ENCODE results near the gene OR6C2. TPM values are rescaled to one million over a fixed set of nuclear protein-coding genes. Genes with fewer than 3 reads are reported as not detected.
A peak's percentile ranks its signal among the peaks of the same experiment; 100 is the strongest.
"Not testable (repeated sequence)": the region's sequence is repeated elsewhere in the genome, so short reads cannot be mapped to it uniquely, and the experiment has no call there.

Gene OR6C2
- not detected for polyA plus RNA-seq

DNA sequence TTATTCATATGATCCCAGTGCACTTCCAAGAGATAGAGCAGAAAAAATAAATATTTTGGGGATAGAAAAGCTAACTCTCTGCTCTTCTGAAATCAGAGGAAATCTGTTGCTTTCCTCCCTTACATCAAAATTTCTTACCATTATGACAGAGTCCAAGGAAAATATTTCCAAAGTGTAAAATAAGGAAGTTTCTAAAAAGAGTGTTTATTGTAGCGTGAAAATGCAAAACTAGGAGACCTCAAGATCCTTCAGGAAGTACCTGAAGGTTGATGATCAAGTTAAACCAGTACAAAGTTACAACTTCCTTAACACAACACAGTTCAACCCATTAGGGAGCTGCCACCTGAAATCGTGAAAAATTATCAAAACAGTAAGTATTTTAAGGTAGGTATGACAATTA, at the start of gene OR6C2:
TSS of gene OR6C2 (plus strand) at position 301 of the 400 bp plus-strand sequence. CDS start 8,138 bp downstream, outside the sequence.
- Mint-ChIP-seq H3K4me3 (no peak within 1 kb of the TSS), H3K9me3 (peaks cover 3 to 24% (median 4%) of the 10 kb centered on the region in 3 donors), H3K36me3 (no peaks in the 10 kb centered on the region), H3K27ac (no peak within 1 kb of the TSS), H3K27me3 (no peaks in the 10 kb centered on the region), H3K4me1 (no peaks in the 10 kb centered on the region)

DNA sequence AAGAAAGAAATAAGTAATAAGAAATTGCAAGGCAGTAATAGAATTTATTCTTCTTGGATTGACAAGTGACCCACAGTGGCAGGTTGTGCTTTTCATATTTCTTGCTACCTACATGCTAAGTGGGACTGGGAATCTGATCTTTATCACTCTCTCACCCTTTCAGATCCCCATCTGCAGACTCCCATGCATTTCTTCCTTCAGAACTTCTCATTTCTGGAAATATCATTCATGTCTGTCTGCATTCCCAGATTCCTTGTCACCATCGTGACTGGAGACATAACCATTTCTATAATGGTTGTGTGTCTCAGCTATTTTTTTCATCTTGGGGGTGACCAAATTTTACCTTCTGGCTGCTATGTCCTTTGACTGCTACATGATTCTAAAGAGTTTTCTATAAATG, 47.5 kb upstream of the OR6C2 start:
- H3K36me3 Mint-ChIP-seq = no peaks in the 10 kb centered on the region
- no peaks in the 10 kb centered on the region for H3K4me1 Mint-ChIP-seq
- peaks cover 1% of the 10 kb centered on the region for H3K27me3 Mint-ChIP-seq
- H3K9me3 Mint-ChIP-seq = no peaks in the 10 kb centered on the region
- no peak overlapping the region for H3K27ac Mint-ChIP-seq
- H3K4me3 Mint-ChIP-seq = no peak overlapping the region

DNA sequence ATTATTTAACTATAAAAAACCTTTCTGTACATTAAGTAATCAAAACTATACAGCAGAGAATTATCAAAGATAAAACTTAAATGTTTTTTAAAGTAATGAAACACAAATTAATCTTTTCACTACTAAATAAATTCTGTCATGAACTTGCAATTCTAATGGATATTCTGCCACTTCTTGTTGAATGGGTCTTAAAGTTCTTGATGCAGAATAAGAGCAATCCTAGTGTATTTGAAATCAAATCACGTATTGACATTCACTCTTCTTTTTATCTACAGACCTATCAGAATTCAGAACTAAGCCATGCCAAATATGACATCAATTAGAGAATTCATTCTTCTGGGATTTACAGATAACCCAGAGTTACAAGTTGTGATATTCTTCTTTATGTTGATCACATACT, 43.6 kb upstream of the OR6C2 start, which contains the start of gene OR6C65:
TSS of gene OR6C65 (plus strand) at position 301 of the 400 bp plus-strand sequence. CDS start at position 301, 0 bp downstream.
- H3K4me1 Mint-ChIP-seq = no peaks in the 10 kb centered on the region
- H3K27ac Mint-ChIP-seq = peak within 1 kb of the TSS in 1 of 3 donors; percentile 77
- H3K36me3 Mint-ChIP-seq = no peaks in the 10 kb centered on the region
- H3K27me3 Mint-ChIP-seq = peaks cover 1% of the 10 kb centered on the region
- H3K4me3 Mint-ChIP-seq = no peak within 1 kb of the TSS
- H3K9me3 Mint-ChIP-seq = peaks cover 0 to 2% (median 2%) of the 10 kb centered on the region in 3 donors

DNA sequence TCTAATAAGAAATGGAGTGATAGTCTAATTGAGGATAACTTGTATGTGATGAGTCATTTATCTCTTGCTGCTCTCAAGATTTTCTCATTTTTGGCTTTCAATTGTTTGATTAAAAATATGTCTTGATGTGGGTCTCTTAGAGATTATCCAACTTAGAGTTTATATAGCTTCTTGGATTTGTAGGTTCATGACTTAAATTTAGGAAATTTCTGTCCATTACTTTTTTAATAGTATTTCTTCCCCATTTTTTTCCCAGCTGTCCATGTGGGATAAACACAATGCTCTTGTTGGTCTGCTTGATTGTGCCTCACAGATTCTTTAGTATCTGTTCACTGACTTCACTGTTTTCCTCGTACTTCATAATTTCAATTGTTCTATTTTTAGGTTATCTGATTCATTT, 36.0 kb upstream of the OR6C2 start:
- Mint-ChIP-seq H3K27ac (no peak overlapping the region), H3K9me3 (peaks cover 0 to 7% (median 4%) of the 10 kb centered on the region in 3 donors), H3K36me3 (peaks cover 1% of the 10 kb centered on the region), H3K4me3 (no peak overlapping the region), H3K27me3 (peaks cover 2% of the 10 kb centered on the region), H3K4me1 (no peaks in the 10 kb centered on the region)

DNA sequence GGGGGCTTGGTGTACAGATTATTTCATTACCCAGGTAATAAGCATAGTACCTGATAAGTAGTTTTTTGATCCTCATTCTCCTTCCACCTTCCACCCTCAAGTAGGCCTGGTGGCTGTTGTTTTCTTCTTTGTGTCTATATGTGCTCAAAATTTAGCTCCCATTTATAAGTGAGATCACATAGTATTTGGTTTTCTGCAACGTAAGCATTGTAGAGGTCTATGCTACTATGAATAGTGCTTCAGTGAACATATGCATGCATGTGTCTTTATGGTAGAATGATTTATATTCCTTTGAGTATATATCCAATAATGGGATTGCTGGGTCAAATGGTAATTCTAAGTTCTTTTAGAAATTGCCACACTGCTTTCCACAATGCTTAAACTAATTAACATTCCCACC, 34.7 kb upstream of the OR6C2 start:
- not testable (repeated sequence) for H3K4me3 Mint-ChIP-seq, H3K4me1 Mint-ChIP-seq, H3K27me3 Mint-ChIP-seq, H3K27ac Mint-ChIP-seq, H3K36me3 Mint-ChIP-seq, H3K9me3 Mint-ChIP-seq

DNA sequence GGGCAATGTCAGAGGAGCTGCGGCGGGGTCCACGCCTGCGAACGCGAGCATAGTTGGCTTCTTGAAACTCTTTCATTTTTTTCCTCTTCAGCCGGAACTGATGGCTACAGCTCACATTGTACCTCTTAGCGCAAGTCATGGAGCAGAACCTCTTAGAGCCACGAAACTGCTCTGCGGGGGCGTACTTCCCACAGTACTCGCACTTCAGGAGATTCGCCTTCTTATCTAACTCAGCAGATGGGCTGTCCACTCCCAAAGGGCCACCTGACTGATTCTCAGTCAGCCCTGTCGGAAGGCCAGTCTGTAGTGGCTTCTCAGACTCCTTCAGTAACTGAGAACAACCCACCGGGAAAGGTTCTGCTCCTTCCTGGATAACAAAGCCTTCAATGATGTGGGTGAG, 31.7 kb upstream of the OR6C2 start:
- peaks cover 15% of the 10 kb centered on the region for H3K27me3 Mint-ChIP-seq
- H3K27ac Mint-ChIP-seq, H3K36me3 Mint-ChIP-seq, H3K4me3 Mint-ChIP-seq, H3K9me3 Mint-ChIP-seq, H3K4me1 Mint-ChIP-seq: not testable (repeated sequence)

DNA sequence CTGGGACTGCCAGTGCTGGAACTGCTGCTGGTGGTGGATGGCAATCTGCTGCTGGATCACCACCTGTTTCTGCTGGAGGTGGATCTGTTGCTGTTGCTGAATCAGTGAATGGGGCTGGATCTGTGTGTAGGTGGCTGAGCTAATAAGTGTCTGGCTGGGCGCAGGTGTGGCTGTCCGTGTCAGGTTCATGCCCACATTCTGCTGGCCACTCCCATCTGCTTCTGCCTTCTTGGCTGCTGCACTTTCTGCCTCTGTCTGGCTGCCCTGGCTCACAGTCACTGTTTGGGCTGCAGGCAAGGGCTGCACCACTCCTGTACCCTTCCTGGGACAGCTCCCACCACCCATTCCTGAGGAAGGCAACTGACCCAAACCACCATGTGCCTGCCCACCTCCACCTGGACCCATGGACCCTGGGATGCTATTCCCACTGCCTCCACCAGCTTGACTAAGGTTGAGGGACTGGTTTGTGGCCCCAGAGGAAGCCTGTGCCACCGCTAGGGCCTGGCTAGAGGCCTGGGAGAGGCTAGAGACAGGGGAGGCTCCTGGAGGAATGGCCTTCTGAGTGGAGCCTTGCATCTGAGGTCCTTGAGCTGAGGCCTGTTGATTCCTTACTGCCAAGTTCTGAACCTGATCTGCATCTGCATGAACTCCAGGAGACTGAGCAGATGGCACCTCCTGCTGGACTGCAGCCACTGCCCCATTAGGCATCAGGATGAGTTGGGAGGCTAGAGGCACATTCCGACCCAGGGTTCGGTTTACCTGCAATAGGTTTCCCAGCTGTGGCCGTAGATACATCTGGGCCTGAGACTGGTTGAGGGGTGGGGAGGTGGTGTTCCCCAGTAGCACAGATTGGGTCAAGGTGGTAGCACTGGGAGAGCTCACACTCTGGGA, 30.1 kb upstream of the OR6C2 start:
- H3K27me3 Mint-ChIP-seq = peaks cover 12% of the 10 kb centered on the region
- not testable (repeated sequence) for H3K27ac Mint-ChIP-seq, H3K36me3 Mint-ChIP-seq, H3K4me1 Mint-ChIP-seq, H3K4me3 Mint-ChIP-seq, H3K9me3 Mint-ChIP-seq

DNA sequence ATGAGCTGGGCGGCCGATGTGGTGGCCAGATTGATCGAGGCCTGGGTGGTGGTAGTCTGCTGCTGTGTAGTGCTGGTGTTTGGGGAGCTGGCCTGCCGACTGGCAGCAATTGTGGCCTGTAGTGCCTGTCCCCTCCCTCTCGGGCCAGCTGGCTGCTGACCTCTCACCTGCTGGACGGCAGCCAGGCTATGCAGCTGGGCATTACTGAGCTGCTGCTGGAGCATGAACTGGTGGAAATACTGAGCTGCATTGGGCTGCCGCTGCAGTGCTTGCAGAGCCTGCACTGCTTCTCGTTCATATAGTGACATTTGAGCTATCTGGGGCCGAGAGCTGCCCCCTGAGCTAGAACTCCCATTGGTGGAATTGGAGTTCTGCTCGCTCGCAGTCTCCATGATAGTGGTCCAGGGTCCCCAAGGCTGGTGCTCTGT, 29.5 kb upstream of the OR6C2 start:
- H3K36me3 Mint-ChIP-seq, H3K9me3 Mint-ChIP-seq, H3K27ac Mint-ChIP-seq, H3K4me1 Mint-ChIP-seq: not testable (repeated sequence)
- H3K27me3 Mint-ChIP-seq = peaks cover 12% of the 10 kb centered on the region
- H3K4me3 Mint-ChIP-seq = peak overlapping the region in 1 of 4 donors; percentile 50

DNA sequence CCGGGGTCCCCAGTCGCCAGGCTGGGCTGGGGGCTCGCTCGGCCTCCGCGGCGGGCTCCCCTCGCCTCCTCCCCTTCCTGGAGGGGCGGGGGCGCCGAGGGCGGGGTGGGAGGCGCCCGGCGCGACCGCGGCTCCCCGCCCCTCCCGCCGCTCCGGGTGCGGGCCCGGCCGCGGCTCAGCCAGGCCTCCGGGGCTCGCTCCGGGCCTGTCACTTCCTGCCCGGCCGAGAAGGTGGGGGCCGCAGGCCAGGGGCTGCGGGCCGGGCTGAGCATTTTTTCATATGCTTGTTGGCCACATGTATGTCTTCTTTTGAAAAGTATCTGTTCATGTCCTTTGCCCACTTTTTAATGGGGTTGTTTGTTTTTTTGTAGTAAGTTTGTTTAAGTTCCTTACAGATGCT, 29.0 kb upstream of the OR6C2 start:
- not testable (repeated sequence) for H3K9me3 Mint-ChIP-seq, H3K4me1 Mint-ChIP-seq, H3K36me3 Mint-ChIP-seq, H3K27ac Mint-ChIP-seq
- Mint-ChIP-seq H3K4me3 (peak overlapping the region in 2 of 4 donors; percentile 59 to 83), H3K27me3 (peaks cover 14% of the 10 kb centered on the region)

DNA sequence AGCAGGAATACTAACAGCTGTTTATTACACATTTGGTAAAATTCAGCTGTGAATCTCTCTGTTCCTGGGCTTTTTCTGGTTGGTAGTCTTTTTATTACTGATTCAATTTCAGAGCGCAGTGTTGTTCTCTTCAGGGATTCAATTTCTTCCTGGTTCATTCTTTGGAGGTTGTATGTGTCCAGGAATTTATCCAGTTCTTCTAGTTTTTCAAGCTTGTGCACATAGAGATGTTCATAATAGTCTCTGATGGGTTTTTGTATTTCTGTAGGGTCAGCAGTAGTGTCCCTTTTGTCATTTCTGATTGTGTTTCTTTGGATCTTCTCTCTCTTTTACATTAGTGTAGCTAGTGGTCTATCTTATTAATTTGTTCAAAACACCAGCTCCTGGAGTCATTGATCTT, 26.9 kb upstream of the OR6C2 start:
- H3K27ac Mint-ChIP-seq = no peak overlapping the region
- H3K36me3 Mint-ChIP-seq = no peaks in the 10 kb centered on the region
- H3K27me3 Mint-ChIP-seq = peaks cover 17% of the 10 kb centered on the region

DNA sequence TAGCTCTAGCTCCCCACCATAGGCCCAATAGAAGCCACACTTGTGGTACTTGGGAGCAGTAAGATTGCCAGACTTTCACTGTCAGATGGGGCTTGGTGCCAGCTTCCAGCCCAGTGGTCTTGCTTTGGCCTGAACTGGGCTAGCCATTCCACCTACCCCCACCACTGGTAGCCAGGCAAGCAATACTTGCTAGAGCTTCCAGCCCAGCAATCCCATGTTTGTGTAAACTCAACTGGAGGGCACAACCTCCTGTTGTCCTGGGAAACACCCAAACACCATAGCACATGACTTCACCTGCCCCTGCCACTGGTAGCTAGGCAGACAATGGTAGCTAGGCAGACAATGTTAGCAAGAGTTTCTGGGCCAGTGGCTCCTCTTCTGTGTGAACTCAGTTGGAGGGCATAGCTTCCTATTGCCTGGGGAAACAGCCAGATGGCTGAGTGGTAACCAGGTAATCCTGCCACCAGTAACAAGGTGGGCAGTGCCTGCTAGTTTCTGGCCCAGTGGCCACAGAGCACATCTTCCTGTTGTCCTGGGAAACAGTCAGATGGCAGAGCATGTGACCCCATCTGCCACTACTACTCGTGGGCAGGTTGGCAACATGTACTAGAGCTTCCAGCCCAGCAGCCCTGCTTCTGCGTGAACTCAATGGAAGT, 23.4 kb upstream of the OR6C2 start:
- Mint-ChIP-seq H3K36me3 (no peaks in the 10 kb centered on the region), H3K4me3 (no peak overlapping the region), H3K9me3 (peaks cover 0 to 2% (median 1%) of the 10 kb centered on the region in 3 donors), H3K27me3 (peaks cover 17% of the 10 kb centered on the region), H3K4me1 (peaks cover 0 to 5% (median 1%) of the 10 kb centered on the region in 3 donors), H3K27ac (no peak overlapping the region)

More for the DNA sequence above, 26.9 kb upstream of the OR6C2 start:
- H3K4me3 Mint-ChIP-seq = no peak overlapping the region
- peaks cover 0 to 6% (median 5%) of the 10 kb centered on the region in 3 donors for H3K4me1 Mint-ChIP-seq
- H3K9me3 Mint-ChIP-seq = no peaks in the 10 kb centered on the region

DNA sequence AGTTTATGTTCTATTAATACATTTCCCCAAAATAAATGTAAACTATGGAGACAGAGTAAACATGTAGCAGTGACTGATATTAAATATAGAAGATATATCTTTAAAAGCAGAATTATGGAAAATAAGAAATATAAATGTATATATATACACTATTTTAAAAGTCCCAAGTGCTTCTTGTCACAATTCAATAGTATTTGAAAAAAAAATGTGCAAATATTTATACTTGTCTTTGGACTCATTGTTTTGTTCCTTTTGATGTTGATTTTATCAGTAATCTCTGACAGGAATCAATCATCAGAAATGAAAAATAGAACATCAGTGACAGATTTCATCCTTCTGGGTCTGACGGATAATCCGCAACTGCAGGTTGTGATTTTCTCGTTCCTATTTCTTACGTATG, 17.9 kb upstream of the OR6C2 start, which contains the start of gene OR6C76:
TSS of gene OR6C76 (plus strand) at position 301 of the 400 bp plus-strand sequence. CDS start at position 301, 0 bp downstream.
- H3K9me3 Mint-ChIP-seq = peaks cover 0 to 2% (median 1%) of the 10 kb centered on the region in 3 donors
- peaks cover 7% of the 10 kb centered on the region for H3K27me3 Mint-ChIP-seq
- H3K4me3 Mint-ChIP-seq = no peak within 1 kb of the TSS
- no peak within 1 kb of the TSS for H3K27ac Mint-ChIP-seq
- H3K4me1 Mint-ChIP-seq = no peaks in the 10 kb centered on the region
- no peaks in the 10 kb centered on the region for H3K36me3 Mint-ChIP-seq

DNA sequence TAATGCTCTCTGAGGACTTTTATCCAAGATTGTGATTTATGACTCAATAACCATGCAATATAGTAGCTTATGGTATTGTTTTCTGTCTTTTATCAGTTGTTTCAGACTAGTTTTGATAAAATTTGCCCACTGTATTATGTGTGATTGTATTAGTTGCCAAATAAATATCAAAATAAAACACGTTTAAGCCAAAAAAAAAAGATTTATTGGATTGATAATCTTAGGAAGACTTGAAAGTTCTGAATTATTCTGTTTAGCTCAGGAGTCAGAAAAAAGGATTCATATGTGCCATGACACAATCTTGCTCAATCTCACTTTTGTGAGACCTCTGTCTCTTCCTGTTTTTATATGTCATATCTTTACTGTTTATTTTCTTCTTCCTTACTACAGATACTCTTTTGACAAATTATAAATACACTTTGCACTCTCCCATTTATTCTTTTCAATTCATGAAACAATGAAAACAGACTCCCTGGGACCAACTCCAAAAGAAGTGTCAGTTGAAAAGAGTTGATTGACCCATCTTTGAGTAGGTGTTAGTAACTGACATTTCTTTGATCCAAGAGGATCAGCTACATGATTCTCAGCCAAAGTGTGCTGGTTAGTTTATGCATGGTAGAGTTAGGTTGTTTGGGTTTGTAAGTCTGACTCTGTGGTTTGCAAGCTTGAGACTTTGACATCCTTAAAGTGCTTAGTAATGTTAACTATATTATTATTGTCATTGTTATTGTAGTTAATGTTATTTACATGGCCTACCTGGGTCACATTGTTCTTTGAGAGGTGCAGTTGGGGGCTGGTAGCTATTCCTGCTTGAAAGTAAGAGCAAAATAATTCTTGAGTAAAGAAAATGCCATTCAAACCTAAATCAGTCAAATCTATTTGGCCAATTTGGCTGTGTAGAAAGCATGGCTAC, 15.3 kb upstream of the OR6C2 start:
- no peak overlapping the region for H3K4me3 Mint-ChIP-seq
- no peak overlapping the region for H3K27ac Mint-ChIP-seq
- H3K4me1 Mint-ChIP-seq = no peaks in the 10 kb centered on the region
- H3K36me3 Mint-ChIP-seq = no peaks in the 10 kb centered on the region
- peaks cover 7% of the 10 kb centered on the region for H3K27me3 Mint-ChIP-seq
- no peaks in the 10 kb centered on the region for H3K9me3 Mint-ChIP-seq

DNA sequence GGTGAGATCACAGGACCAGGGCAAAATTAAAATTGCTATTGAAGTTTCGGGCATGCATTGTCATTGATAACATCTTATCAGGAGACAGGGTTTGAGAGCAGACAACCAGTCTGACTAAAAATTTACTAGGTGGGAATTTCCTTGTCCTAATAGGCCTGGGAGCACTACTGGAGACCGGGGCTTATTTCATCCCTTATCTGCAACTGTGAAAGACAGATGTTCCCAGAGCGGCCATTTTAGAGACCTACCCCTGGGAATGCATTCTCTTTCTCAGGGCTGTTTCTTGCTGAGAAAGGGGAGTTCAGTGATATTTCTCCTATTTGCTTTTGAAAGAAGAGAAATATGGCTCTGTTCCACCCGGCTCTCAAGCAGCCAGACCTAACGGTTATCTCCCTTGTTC, 2.6 kb upstream of the OR6C2 start:
- H3K4me3 Mint-ChIP-seq, H3K27ac Mint-ChIP-seq: not testable (repeated sequence)
- H3K9me3 Mint-ChIP-seq = peaks cover 3 to 24% (median 4%) of the 10 kb centered on the region in 3 donors

DNA sequence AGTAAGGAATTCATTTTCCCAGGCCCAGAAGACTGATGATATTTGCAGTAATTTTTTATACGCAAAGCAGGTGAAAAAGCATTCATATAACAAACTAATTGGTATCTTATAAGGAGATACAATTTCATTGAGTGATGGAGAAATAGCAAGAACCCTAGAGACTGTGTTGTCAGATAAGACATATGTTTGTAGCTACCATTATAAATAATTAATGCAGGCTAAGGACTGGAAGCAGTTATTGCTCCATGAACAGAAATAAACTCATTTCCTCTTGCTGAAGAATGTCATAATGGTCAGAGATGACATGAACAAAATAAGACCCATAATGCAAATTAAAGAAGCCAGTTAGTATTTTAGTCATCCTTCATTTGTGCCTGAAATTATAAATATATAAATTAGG, 1.5 kb downstream of the OR6C2 start:
- Mint-ChIP-seq H3K9me3 (peaks cover 0 to 16% (median 3%) of the 10 kb centered on the region in 3 donors), H3K4me1 (no peaks in the 10 kb centered on the region), H3K36me3 (no peaks in the 10 kb centered on the region), H3K4me3 (no peak overlapping the region), H3K27me3 (no peaks in the 10 kb centered on the region), H3K27ac (no peak overlapping the region)

More for the DNA sequence above, 2.6 kb upstream of the OR6C2 start:
- not testable (repeated sequence) for H3K27me3 Mint-ChIP-seq, H3K4me1 Mint-ChIP-seq, H3K36me3 Mint-ChIP-seq
